HepG2 (cell line): ENCODE results near the gene MCF2L. TPM values are rescaled to one million over a fixed set of nuclear protein-coding genes. Genes with fewer than 3 reads are reported as not detected.
A peak's percentile ranks its signal among the peaks of the same experiment; 100 is the strongest.

Experiments
- ARID2 ChIP-seq: sonication (generic); formaldehyde crosslinking; IDR thresholded peaks from 2 replicates; pipeline ENCODE4 v1.8.1; 2022; ENCODE audit warnings: mild to moderate bottlenecking, missing genetic modification reagents, borderline replicate concordance
- CBX1 ChIP-seq: IDR thresholded peaks from one replicate; pipeline ENCODE4 v1.6.1; 2016; ENCODE audit warnings: antibody characterized with exemption, low read depth
- HNF4G ChIP-seq, 2 experiments: sonication (generic) in 1 of 2; formaldehyde crosslinking in 1 of 2; IDR thresholded peaks; 2 replicates each; pipeline versions ENCODE4 v1.4.0 to v1.6.1; 2011 to 2020; ENCODE audit warnings: borderline replicate concordance in 2 of 2, low read depth in 2 of 2, mild to moderate bottlenecking in 2 of 2, low read length in 1 of 2, missing genetic modification reagents in 1 of 2, moderate library complexity in 1 of 2
- KAT7 ChIP-seq: IDR thresholded peaks from 2 replicates; pipeline ENCODE4 v1.6.1; 2018; ENCODE audit warnings: borderline replicate concordance, missing compliant biosample characterization
- POLR2A ChIP-seq, 2 experiments: IDR thresholded peaks; 2 replicates each; pipeline ENCODE4 v1.6.1; 2011; ENCODE audit warnings: low read depth in 2 of 2, low read length in 2 of 2, mild to moderate bottlenecking in 1 of 2, moderate library complexity in 1 of 2; ENCODE audit not compliant: insufficient read depth in 1 of 2
- PRPF4 ChIP-seq: fragments of 200-400 bp; formaldehyde crosslinking; IDR thresholded peaks from 2 replicates; pipeline ENCODE4 v1.6.1; 2016; ENCODE audit warnings: low read length, low read depth; ENCODE audit not compliant: poor library complexity, severe bottlenecking
- TRIM24 ChIP-seq: sonication (generic); formaldehyde crosslinking; IDR thresholded peaks from 2 replicates; pipeline ENCODE4 v1.8.0; 2022; ENCODE audit warnings: mild to moderate bottlenecking, missing genetic modification reagents
- ZNF235 ChIP-seq: sonication (generic); formaldehyde crosslinking; IDR thresholded peaks from 2 replicates; pipeline ENCODE4 v1.8.1; 2023; ENCODE audit warnings: mild to moderate bottlenecking, missing genetic modification reagents, borderline replicate concordance
- ZNF3 ChIP-seq: IDR thresholded peaks from 2 replicates; pipeline ENCODE4 v1.7.0; 2017; ENCODE audit warnings: inconsistent platforms
- ZNF441 ChIP-seq: sonication (generic); formaldehyde crosslinking; IDR thresholded peaks from 2 replicates; pipeline ENCODE4 v1.7.0; 2021; ENCODE audit warnings: missing genetic modification reagents, borderline replicate concordance
- ZNF546 ChIP-seq: sonication (generic); formaldehyde crosslinking; conservative IDR thresholded peaks from 2 replicates; pipeline ENCODE4 v1.8.1; 2023; ENCODE audit warnings: mild to moderate bottlenecking, missing genetic modification reagents
- polyA plus RNA-seq, 8 experiments: library from polyadenylated mRNA; depleted of rRNA in 3 of 8; stranded (reverse) in 7 of 8; unstranded in 1 of 8; fragments of >200 nt; fragmentation: Illumina TruSeq in 4 of 8; extraction: Trizol in 4 of 8; gene quantifications; 2 replicates each; pipeline versions ENCODE4 v1.2.1 to v1.2.3, GENCODE V29; 2011 to 2016; ENCODE audit warnings: low read depth in 4 of 8, missing spikeins in 1 of 8, mixed read lengths in 1 of 8; ENCODE audit not compliant: insufficient read depth in 1 of 8
- total RNA-seq, 5 experiments: library from RNA; depleted of rRNA; stranded (reverse); fragments of >200 nt; fragmentation: Illumina TruSeq; extraction: Trizol; gene quantifications; 2 replicates each; pipeline ENCODE4 v1.2.3, GENCODE V29; 2016; ENCODE audit warnings: low read depth in 1 of 5
- TF ChIP-seq, protein P1 (sequence below): sonication (generic); formaldehyde crosslinking; IDR thresholded peaks from 2 replicates; pipeline ENCODE4 v1.5.0; 2020; ENCODE audit warnings: missing genetic modification reagents
- TF ChIP-seq, protein P2 (sequence below): sonication (generic); formaldehyde crosslinking; IDR thresholded peaks from 2 replicates; pipeline ENCODE4 v1.4.0; 2020; ENCODE audit warnings: missing genetic modification reagents
- TF ChIP-seq, protein P3 (sequence below): sonication (generic); formaldehyde crosslinking; IDR thresholded peaks from 2 replicates; pipeline ENCODE4 v1.5.0; 2020; ENCODE audit warnings: mild to moderate bottlenecking, missing genetic modification reagents
- TF ChIP-seq, protein P4 (sequence below): sonication (generic); formaldehyde crosslinking; IDR thresholded peaks from 2 replicates; pipeline ENCODE4 v1.5.1; 2020; ENCODE audit warnings: mild to moderate bottlenecking, missing genetic modification reagents, moderate library complexity
- TF ChIP-seq, protein P5 (sequence below): sonication (generic); formaldehyde crosslinking; IDR thresholded peaks from 2 replicates; pipeline ENCODE4 v1.5.0; 2020; ENCODE audit warnings: mild to moderate bottlenecking, missing genetic modification reagents, moderate library complexity

MCF2L gene
- total and polyA plus RNA-seq, 2 of the 13 experiments (the other 11 are each of a cell fraction or from before 2014, with no cell fraction given) = 19.4 to 28.4 TPM

DNA sequence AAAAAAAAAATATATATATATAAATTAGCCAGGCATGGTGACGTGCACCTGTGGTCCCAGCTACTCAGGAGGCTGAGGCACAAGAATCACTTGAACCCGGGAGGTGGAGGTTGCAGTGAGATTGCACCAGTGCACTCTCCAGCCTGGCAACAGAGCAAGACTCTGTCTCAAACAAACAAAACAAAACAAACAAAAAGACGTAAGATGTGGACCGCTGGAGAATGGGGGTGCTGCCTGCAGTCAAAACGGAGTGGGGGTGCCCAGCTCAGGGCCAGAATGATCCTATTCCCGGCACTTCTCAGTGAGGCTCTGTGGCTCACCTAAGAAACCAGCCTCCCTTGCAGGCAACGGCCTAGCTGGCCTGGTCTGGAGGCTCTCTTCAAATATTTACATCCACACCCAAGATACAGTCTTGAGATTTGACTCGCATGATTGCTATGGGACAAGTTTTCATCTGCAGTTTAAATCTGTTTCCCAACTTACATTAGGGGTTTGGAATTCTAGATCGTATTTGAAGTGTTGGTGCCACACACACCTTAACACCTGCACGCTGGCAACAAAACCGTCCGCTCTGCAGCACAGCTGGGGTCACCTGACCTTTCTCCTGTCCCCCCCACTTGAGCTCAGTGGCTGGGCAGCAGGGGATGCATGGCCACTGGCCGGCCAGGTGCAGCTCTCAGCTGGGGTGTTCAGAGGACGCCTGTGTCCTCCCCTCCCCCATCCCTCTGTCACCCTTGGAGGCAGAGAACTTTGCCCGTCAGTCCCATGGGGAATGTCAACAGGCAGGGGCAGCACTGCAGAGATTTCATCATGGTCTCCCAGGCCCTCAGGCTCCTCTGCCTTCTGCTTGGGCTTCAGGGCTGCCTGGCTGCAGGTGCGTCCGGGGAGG lies 136.3 kb downstream of the MCF2L start, which contains the start of gene F7 (continued):
- TF ChIP-seq, protein P1, sequence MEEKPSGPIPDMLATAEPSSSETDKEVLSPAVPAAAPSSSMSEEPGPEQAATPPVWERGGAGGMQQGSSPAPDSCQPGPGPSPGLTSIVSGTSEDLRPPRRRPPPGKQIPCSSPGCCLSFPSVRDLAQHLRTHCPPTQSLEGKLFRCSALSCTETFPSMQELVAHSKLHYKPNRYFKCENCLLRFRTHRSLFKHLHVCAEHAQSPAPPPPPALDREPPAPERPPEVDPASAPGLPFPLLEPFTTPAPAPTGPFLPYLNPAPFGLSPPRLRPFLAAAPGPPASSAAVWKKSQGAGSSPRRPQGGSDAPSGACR (CRISPR knock-in tag) = peak; percentile 87
- TF ChIP-seq, protein P2, sequence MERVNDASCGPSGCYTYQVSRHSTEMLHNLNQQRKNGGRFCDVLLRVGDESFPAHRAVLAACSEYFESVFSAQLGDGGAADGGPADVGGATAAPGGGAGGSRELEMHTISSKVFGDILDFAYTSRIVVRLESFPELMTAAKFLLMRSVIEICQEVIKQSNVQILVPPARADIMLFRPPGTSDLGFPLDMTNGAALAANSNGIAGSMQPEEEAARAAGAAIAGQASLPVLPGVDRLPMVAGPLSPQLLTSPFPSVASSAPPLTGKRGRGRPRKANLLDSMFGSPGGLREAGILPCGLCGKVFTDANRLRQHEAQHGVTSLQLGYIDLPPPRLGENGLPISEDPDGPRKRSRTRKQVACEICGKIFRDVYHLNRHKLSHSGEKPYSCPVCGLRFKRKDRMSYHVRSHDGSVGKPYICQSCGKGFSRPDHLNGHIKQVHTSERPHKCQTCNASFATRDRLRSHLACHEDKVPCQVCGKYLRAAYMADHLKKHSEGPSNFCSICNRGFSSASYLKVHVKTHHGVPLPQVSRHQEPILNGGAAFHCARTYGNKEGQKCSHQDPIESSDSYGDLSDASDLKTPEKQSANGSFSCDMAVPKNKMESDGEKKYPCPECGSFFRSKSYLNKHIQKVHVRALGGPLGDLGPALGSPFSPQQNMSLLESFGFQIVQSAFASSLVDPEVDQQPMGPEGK (CRISPR knock-in tag) = peak; percentile 85
- TF ChIP-seq ARID2 (CRISPR knock-in tag) (0 out of 2 replicates have a peak, but pooled peaks have one; percentile 51), HNF4G (IDR thresholded peaks at IDR 0.05; ENCODE audit: borderline replicate concordance, low read depth, low read length) (peak; percentile 98), HNF4G (CRISPR knock-in tag; IDR thresholded peaks at IDR 0.05; ENCODE audit: borderline replicate concordance, low read depth) (peak; percentile 93), ZNF546 (CRISPR knock-in tag) (peak; percentile 79; the same call in 1 of the 2 replicates), ZNF3 (CRISPR knock-in tag) (no peak), KAT7 (peak; percentile 60; the same call in 1 of the 2 replicates), TRIM24 (CRISPR knock-in tag) (peak; percentile 84), CBX1 (no peak), PRPF4 (peak; percentile 59), ZNF441 (CRISPR knock-in tag) (peak; percentile 92; the same call in 1 of the 2 replicates), ZNF235 (CRISPR knock-in tag) (no peak), POLR2A (IDR thresholded peaks at IDR 0.05; ENCODE audit: insufficient read depth in 1 of 2, low read depth in 2 of 2, low read length in 2 of 2) (peak; percentile 74 to 79)
- TF ChIP-seq, protein P3, sequence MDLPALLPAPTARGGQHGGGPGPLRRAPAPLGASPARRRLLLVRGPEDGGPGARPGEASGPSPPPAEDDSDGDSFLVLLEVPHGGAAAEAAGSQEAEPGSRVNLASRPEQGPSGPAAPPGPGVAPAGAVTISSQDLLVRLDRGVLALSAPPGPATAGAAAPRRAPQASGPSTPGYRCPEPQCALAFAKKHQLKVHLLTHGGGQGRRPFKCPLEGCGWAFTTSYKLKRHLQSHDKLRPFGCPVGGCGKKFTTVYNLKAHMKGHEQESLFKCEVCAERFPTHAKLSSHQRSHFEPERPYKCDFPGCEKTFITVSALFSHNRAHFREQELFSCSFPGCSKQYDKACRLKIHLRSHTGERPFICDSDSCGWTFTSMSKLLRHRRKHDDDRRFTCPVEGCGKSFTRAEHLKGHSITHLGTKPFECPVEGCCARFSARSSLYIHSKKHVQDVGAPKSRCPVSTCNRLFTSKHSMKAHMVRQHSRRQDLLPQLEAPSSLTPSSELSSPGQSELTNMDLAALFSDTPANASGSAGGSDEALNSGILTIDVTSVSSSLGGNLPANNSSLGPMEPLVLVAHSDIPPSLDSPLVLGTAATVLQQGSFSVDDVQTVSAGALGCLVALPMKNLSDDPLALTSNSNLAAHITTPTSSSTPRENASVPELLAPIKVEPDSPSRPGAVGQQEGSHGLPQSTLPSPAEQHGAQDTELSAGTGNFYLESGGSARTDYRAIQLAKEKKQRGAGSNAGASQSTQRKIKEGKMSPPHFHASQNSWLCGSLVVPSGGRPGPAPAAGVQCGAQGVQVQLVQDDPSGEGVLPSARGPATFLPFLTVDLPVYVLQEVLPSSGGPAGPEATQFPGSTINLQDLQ (CRISPR knock-in tag) = no peak
- TF ChIP-seq, protein P4, sequence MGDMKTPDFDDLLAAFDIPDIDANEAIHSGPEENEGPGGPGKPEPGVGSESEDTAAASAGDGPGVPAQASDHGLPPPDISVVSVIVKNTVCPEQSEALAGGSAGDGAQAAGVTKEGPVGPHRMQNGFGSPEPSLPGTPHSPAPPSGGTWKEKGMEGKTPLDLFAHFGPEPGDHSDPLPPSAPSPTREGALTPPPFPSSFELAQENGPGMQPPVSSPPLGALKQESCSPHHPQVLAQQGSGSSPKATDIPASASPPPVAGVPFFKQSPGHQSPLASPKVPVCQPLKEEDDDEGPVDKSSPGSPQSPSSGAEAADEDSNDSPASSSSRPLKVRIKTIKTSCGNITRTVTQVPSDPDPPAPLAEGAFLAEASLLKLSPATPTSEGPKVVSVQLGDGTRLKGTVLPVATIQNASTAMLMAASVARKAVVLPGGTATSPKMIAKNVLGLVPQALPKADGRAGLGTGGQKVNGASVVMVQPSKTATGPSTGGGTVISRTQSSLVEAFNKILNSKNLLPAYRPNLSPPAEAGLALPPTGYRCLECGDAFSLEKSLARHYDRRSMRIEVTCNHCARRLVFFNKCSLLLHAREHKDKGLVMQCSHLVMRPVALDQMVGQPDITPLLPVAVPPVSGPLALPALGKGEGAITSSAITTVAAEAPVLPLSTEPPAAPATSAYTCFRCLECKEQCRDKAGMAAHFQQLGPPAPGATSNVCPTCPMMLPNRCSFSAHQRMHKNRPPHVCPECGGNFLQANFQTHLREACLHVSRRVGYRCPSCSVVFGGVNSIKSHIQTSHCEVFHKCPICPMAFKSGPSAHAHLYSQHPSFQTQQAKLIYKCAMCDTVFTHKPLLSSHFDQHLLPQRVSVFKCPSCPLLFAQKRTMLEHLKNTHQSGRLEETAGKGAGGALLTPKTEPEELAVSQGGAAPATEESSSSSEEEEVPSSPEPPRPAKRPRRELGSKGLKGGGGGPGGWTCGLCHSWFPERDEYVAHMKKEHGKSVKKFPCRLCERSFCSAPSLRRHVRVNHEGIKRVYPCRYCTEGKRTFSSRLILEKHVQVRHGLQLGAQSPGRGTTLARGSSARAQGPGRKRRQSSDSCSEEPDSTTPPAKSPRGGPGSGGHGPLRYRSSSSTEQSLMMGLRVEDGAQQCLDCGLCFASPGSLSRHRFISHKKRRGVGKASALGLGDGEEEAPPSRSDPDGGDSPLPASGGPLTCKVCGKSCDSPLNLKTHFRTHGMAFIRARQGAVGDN (CRISPR knock-in tag) = peak; percentile 97
- TF ChIP-seq, protein P5, sequence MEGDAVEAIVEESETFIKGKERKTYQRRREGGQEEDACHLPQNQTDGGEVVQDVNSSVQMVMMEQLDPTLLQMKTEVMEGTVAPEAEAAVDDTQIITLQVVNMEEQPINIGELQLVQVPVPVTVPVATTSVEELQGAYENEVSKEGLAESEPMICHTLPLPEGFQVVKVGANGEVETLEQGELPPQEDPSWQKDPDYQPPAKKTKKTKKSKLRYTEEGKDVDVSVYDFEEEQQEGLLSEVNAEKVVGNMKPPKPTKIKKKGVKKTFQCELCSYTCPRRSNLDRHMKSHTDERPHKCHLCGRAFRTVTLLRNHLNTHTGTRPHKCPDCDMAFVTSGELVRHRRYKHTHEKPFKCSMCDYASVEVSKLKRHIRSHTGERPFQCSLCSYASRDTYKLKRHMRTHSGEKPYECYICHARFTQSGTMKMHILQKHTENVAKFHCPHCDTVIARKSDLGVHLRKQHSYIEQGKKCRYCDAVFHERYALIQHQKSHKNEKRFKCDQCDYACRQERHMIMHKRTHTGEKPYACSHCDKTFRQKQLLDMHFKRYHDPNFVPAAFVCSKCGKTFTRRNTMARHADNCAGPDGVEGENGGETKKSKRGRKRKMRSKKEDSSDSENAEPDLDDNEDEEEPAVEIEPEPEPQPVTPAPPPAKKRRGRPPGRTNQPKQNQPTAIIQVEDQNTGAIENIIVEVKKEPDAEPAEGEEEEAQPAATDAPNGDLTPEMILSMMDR (CRISPR knock-in tag) = peak; percentile 43
